Natural killer cell treated with Interleukin-12 subunit alpha and Interleukin-12 subunit beta and Interleukin-15 and Interleukin-18, amount 100 ng/mL, for 72 hours (primary cell): ENCODE results near the gene BCAS2. TPM values are rescaled to one million over a fixed set of nuclear protein-coding genes. Genes with fewer than 3 reads are reported as not detected.
"Not testable (repeated sequence)": the region's sequence is repeated elsewhere in the genome, so short reads cannot be mapped to it uniquely, and the experiment has no call there.

ENCODE experiments used
- ATAC-seq, 2 donors: fragments of 150-1000 bp; cut with Tn5 transposase in 1 of 2; sonication (Bioruptor Pico), chemical (Tn5 transposase) in 1 of 2; 2 replicates each; pipeline ENCODE4 v1.10.0; 2021
- DNase-seq: peaks from one replicate; pipeline ENCODE4 v3.0.0; 2022; ENCODE audit warnings: low spot score
- H3K27ac Mint-ChIP-seq, 2 donors: 1 replicate in 1 of 2; 2 replicates in 1 of 2; pipeline ENCODE4 v1.8.0; 2022; ENCODE audit warnings: mixed read lengths in 2 of 2, mild to moderate bottlenecking in 1 of 2, moderate library complexity in 1 of 2
- H3K27me3 Mint-ChIP-seq, 2 donors: 1 replicate in 1 of 2; 2 replicates in 1 of 2; pipeline ENCODE4 v1.8.0; 2022; ENCODE audit warnings: mixed read lengths in 2 of 2
- H3K36me3 Mint-ChIP-seq: one replicate; pipeline ENCODE4 v1.8.0; 2022; ENCODE audit warnings: mixed read lengths
- H3K4me1 Mint-ChIP-seq, 2 donors: 1 replicate in 1 of 2; 2 replicates in 1 of 2; pipeline ENCODE4 v1.8.0; 2022; ENCODE audit warnings: low read depth in 2 of 2, mixed read lengths in 2 of 2, mild to moderate bottlenecking in 1 of 2
- H3K4me3 Mint-ChIP-seq: one replicate; pipeline ENCODE4 v1.8.0; 2022; ENCODE audit warnings: mixed read lengths
- H3K9me3 Mint-ChIP-seq: 2 replicates; pipeline ENCODE4 v1.8.0; 2022; ENCODE audit warnings: mixed read lengths
- total RNA-seq, 2 donors: library from RNA; stranded (reverse); gene quantifications; one replicate each; pipeline ENCODE4 v1.2.3, GENCODE V29; 2022

BCAS2 gene
- total RNA-seq, 2 donors from 2014 or later = 34.7 to 44.2 TPM

DNA sequence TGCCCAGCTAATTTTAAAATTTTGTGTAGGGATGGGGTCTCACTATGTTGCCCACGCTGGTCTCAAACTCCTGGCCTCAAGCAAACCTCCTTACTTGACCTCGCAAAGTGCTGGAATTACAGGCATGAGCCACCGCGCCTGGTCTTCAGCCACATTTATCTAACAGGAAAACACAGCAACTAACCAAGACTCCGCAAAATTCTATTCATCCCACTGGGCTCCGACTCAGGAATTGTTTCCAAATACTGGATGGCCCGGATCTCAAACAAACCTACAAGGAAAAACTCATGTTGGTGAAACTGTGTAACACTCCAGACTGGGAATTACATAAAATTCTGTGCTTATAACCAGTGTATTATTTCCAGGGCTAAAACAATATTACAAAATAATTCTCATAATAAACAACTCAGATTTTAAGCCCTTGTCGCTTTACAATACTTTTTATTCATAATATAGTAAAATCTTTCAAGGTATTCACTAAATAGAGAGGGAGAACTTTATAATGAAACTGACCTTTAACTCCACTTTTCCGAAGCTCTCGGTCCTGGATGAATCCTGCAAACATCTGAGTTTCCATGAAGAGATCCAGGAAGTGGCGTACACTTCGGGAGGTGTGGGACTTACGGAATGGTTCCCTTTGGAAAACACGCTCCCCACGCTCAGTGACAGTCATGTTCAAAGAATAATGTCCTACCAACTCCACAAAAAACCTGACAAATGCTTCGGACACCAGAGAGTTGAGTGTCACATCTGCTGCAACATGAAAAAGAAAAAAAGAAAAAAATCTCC is 6.0 kb upstream of the BCAS2 start:
- Mint-ChIP-seq H3K4me3 (no peak overlapping the region), H3K4me1 (peaks cover 2 to 3% of the 10 kb centered on the region in 2 donors), H3K27me3 (peaks cover 12 to 17% of the 10 kb centered on the region in 2 donors), H3K36me3 (peaks cover 1% of the 10 kb centered on the region), H3K9me3 (no peaks in the 10 kb centered on the region), H3K27ac (no peak overlapping the region)
- no peak for DNase-seq
- no peak for ATAC-seq

DNA sequence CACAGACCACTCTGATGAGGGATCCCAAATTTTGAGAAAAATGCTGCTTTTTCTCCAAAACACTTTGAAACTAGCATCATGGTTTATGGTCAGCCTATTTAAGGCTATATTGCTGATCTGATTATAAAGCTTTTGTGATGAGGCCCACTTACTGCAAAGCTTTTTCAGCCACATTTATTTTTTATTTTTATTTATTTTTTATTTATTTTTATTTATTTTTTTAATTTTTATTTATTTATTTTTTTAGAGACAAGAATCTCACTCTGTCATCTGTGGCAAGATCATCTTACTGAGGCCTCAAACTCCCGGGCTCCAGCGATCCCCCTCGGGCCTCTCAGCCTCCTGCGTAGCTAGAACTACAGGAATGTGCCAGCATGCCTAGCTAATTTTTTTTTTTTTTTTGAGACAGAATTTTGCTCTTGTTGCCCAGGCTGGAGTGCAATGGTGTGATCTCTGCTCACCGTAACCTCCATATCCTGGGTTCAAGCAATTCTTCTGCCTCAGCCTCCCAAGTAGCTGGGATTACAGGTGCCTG is 5.2 kb upstream of the BCAS2 start:
- Mint-ChIP-seq H3K4me3 (no peak overlapping the region), H3K4me1 (peaks cover 9 to 11% of the 10 kb centered on the region in 2 donors), H3K27ac (no peak overlapping the region), H3K36me3 (peaks cover 4% of the 10 kb centered on the region), H3K9me3 (no peaks in the 10 kb centered on the region), H3K27me3 (peaks cover 12 to 16% of the 10 kb centered on the region in 2 donors)
- DNase-seq (no peak), ATAC-seq (no peak)

DNA sequence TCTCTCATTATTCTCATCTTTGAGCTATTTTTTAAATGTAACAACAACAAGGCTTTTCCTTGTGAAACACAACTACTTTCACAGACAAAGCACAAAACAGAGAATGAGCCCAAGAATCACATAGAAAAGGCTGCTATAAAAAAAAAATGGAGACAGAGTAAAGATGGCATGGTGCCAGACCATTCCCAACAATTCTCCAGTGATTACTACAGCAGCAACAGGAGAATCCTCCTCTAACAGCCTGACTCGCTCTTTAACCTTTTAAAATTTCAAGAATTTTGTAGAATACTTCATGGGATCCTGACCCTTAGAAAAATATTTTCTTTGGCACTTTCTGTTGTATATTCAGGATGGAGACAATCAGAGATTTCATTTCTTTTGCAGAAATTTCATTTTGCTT is 3.8 kb upstream of the BCAS2 start:
- no peak for DNase-seq
- Mint-ChIP-seq H3K27ac (no peak overlapping the region), H3K4me3 (no peak overlapping the region), H3K36me3 (peaks cover 4% of the 10 kb centered on the region), H3K9me3 (no peaks in the 10 kb centered on the region), H3K27me3 (peaks cover 12 to 16% of the 10 kb centered on the region in 2 donors), H3K4me1 (peaks cover 12 to 19% of the 10 kb centered on the region in 2 donors)
- no peak for ATAC-seq

DNA sequence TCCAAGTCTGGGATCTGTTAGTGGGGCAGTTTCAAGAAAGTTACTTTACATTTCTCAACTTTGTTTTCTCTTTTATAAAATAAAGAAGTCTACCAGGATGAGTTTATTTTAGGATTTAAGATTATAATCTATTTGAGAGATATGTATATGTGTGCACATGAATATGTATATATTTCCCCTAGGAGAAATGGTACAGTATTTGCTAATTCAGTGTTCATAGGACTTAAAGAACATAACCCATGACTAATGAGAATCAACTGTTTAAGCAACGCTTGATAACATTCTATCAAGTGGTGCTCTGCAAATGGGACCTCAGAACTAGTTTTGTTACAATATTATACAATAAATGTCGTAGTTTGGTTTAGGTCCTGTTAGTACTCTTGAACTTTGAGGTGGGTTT is 7.0 kb downstream of the BCAS2 start:
- Mint-ChIP-seq H3K4me3 (no peak overlapping the region), H3K36me3 (peaks cover 25% of the 10 kb centered on the region), H3K27me3 (no peaks in the 10 kb centered on the region), H3K9me3 (no peaks in the 10 kb centered on the region), H3K27ac (no peak overlapping the region), H3K4me1 (peaks cover 5 to 7% of the 10 kb centered on the region in 2 donors)
- DNase-seq = no peak
- ATAC-seq = no peak

DNA sequence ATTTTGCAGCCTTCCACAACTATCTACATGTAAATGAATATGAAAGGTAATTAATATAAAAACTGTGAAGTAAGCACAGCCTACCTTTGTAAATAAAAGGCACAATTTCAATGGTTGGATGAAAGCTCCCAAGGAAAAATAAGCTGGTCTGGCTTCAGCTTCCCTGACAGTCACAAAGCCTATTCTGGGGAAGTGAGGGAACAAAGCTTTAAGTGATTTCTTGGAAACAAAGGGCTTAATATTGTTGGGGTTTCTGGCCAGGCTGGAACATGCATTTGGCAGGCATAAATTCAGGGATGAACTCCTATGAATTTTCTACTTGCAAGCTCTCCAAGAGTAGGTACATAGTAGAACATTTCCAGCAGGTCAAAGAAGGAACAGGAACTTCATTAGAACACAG is 17.3 kb downstream of the BCAS2 start:
- H3K36me3 Mint-ChIP-seq = peaks cover 27% of the 10 kb centered on the region
- H3K27me3 Mint-ChIP-seq = no peaks in the 10 kb centered on the region
- no peak overlapping the region for H3K4me3 Mint-ChIP-seq
- no peaks in the 10 kb centered on the region for H3K9me3 Mint-ChIP-seq
- H3K27ac Mint-ChIP-seq = no peak overlapping the region
- ATAC-seq (no peak), DNase-seq (no peak)
- no peaks in the 10 kb centered on the region for H3K4me1 Mint-ChIP-seq

DNA sequence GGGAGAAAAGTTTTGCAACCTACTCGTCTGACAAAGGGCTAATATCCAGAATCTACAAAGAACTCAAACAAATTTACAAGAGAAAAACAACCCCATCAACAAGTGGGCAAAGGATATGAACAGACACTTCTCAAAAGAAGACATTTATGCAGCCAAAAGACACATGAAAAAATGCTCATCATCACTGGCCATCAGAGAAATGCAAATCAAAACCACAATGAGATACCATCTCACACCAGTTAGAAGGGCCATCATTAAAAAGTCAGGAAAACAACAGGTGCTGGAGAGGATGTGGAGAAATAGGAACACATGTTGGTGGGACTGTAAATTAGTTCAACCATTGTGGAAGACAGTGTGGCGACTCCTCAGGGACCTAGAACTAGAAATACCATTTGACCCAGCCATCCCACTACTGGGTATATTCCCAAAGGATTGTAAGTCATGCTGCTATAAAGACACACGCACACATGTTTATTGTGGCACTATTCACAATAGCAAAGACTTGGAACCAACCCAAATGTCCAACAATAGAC is 18.4 kb downstream of the BCAS2 start:
- H3K36me3 Mint-ChIP-seq = peaks cover 21% of the 10 kb centered on the region

DNA sequence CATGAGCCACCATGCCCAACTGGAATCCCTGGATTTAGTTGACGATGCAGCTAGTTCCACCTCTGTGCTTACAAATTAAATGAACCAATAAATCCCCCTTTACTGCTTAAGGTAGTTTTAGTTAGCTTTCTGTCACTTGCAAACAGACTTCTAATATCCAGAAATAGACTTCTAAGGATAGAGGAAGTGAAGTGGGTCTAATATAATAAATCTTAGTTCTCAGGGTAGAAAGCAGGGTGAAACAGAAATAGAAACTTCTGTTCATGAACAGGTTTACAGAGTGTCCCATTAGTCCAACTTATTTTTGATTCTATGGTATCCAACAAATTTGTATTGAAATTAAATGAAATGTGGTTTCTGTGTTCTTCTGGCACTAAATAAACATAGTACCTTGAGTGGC is 20.1 kb downstream of the BCAS2 start:
- ATAC-seq (no peak), DNase-seq (no peak)
- Mint-ChIP-seq H3K4me1 (no peaks in the 10 kb centered on the region), H3K36me3 (peaks cover 17% of the 10 kb centered on the region), H3K4me3 (no peak overlapping the region), H3K27me3 (no peaks in the 10 kb centered on the region), H3K9me3 (no peaks in the 10 kb centered on the region), H3K27ac (no peak overlapping the region)

More for the DNA sequence above, 18.4 kb downstream of the BCAS2 start:
- H3K4me3 Mint-ChIP-seq, H3K27me3 Mint-ChIP-seq, H3K4me1 Mint-ChIP-seq, DNase-seq, ATAC-seq, H3K9me3 Mint-ChIP-seq, H3K27ac Mint-ChIP-seq: not testable (repeated sequence)

DNA sequence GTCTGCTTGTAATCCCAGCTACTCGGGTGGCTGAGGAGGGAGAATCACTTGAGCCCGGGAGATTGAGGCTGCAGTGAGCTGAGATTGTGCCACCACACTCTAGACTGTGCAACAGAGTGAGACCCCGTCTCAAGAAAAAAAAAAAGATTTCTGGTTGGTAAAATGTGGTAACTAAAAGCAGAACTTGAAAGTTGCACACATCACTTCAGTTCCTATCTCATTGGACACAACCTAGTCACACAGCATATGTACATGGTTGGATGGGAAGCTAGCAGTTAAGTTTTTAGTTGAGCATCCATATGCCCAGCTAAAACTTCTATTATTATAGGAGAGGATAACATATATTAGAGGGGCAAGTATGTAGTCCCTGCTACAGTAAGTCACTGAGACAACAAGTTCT is 22.1 kb downstream of the BCAS2 start:
- H3K27ac Mint-ChIP-seq = no peak overlapping the region
- ATAC-seq = no peak
- no peak overlapping the region for H3K4me3 Mint-ChIP-seq
- no peaks in the 10 kb centered on the region for H3K36me3 Mint-ChIP-seq
- H3K27me3 Mint-ChIP-seq = no peaks in the 10 kb centered on the region
- no peak for DNase-seq
- H3K9me3 Mint-ChIP-seq = no peaks in the 10 kb centered on the region
- H3K4me1 Mint-ChIP-seq = no peaks in the 10 kb centered on the region

DNA sequence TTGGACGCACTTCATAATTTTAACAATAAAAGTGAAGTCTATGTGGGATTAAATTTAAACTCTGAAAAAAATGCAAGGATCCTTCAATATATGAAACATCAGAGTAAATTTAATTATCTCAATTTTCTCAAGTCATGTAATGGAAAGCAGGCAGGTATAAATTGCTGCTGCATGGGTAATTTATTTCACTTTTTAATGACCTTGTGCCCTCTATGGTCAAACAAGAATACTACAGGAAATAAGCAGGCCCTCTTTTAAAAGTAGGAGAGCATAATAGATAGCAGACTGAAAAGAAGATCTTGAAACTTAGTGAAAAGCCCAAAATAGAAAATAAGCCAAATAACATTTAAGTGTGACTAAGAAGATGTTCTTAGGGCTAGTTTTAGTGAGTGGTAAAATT is 22.9 kb downstream of the BCAS2 start:
- DNase-seq (no peak), ATAC-seq (no peak)
- no peaks in the 10 kb centered on the region for H3K9me3 Mint-ChIP-seq
- H3K36me3 Mint-ChIP-seq = no peaks in the 10 kb centered on the region
- no peaks in the 10 kb centered on the region for H3K27me3 Mint-ChIP-seq
- no peak overlapping the region for H3K27ac Mint-ChIP-seq
- H3K4me1 Mint-ChIP-seq = no peaks in the 10 kb centered on the region
- no peak overlapping the region for H3K4me3 Mint-ChIP-seq

DNA sequence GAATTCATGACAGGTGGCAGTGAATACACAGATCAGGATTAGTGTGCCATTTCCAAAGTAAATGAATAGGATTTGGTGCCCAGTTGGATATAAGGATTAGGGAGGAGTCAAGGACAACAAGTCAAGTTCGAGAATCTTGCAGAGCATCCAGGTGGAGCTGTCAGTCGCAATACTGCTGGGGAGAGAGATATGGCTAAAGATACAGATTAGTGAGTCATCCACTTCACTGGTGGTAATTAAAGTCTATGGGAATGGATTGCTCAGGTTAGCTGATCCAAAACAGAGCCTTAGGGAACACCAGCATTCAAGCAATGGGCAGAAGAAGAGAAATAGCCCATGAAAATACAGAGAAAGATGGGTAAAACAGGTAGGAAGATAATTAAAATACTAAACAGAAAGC is 26.8 kb downstream of the BCAS2 start:
- no peaks in the 10 kb centered on the region for H3K4me1 Mint-ChIP-seq
- DNase-seq (no peak), ATAC-seq (no peak)
- no peak overlapping the region for H3K4me3 Mint-ChIP-seq
- no peaks in the 10 kb centered on the region for H3K9me3 Mint-ChIP-seq
- peaks cover 0 to 2% of the 10 kb centered on the region in 2 donors for H3K27me3 Mint-ChIP-seq
- H3K36me3 Mint-ChIP-seq = no peaks in the 10 kb centered on the region
- H3K27ac Mint-ChIP-seq = no peak overlapping the region

DNA sequence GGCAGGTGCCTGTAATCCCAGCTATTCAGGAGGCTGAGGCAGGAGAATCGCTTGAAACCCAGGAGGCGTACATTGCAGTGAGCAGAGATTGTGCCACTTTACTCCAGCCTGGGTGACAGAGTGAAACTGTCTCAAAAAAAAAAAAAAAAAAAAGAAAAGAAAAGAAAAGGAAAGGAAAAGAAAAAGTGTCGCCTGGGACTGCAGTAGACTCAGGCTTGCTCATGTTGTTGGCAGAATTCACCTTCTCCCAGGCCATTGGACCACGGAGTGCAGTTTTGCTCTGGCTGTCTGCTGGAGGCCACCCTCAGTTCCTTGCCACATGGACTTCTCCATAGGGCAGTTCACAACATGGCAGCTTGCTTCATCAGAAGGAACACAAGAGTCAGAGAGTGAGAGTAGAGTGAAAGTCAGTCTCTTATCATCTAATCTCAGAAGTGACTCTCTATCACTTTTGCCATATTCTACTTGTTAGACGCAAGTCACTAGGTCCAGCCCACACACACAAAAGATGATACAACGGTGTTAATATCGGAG is 29.2 kb downstream of the BCAS2 start:
- DNase-seq = no peak

DNA sequence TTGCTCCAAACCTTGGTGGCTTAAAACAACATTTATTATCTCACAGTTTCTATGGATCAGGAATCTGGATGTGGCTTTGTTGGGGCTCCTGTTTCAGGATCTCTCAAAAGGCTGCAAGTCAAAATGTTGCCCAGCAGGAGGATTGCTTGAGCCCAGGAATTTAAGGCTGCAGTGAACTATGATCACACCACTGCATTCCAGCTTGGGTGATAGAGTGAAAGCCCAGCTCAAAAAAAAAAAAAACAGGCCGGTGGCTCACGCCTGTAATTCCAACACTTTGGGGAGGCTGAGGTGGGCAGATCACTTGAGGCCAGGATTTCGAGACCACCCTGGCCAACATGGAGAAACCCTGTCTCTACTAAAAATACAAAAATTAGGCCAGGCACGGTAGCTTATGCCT is 30.0 kb downstream of the BCAS2 start:
- ATAC-seq (no peak), DNase-seq (no peak)
- Mint-ChIP-seq H3K4me3 (no peak overlapping the region), H3K27ac (no peak overlapping the region), H3K4me1 (no peaks in the 10 kb centered on the region), H3K9me3 (no peaks in the 10 kb centered on the region), H3K36me3 (no peaks in the 10 kb centered on the region), H3K27me3 (peaks cover 0 to 5% of the 10 kb centered on the region in 2 donors)

More for the DNA sequence above, 29.2 kb downstream of the BCAS2 start:
- Mint-ChIP-seq H3K27ac (no peak overlapping the region), H3K27me3 (peaks cover 0 to 5% of the 10 kb centered on the region in 2 donors), H3K4me1 (no peaks in the 10 kb centered on the region), H3K9me3 (no peaks in the 10 kb centered on the region), H3K36me3 (no peaks in the 10 kb centered on the region), H3K4me3 (no peak overlapping the region)
- no peak for ATAC-seq

DNA sequence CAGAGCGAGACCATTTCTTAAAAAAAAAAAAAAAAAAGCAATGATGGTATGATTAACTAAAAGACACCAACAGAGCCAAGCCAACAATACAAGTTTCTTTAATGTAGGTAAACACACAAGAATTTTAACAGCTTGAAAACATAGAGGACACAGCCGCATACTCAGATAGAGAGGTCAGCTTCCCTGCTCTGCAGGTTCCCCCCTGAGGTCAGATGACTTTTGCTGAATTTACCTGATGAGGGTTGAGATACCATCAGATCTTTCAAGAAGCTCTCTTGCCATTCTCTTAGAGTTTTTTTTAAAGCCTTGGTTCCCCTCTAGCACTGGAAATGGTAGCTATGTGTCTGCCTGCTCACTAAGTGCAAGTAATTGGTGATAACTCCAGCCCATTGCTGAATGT is 31.1 kb downstream of the BCAS2 start:
- Mint-ChIP-seq H3K9me3 (no peaks in the 10 kb centered on the region), H3K4me3 (no peak overlapping the region), H3K4me1 (no peaks in the 10 kb centered on the region), H3K36me3 (no peaks in the 10 kb centered on the region), H3K27me3 (peaks cover 0 to 5% of the 10 kb centered on the region in 2 donors), H3K27ac (no peak overlapping the region)
- DNase-seq (no peak), ATAC-seq (no peak)

DNA sequence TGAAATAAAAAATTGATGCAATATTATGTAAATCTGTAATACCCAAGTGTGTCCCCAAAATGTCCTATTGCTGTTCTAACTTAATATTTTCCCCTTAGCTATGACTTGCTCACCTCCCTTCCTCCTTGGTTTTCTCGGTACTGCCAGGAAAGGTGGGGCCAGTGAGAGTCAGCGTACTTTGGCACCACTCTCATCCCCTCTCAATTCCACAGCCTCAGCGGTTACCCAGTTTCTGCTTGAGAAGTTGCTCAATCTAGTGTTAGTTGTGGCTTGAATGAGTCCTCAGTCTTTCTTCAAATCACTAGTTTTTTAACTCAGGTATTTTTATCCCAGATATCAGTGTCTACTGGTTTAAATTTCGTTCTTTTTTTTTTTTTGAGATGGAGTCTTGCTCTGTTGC is 32.3 kb downstream of the BCAS2 start:
- no peaks in the 10 kb centered on the region for H3K4me1 Mint-ChIP-seq
- no peak overlapping the region for H3K27ac Mint-ChIP-seq
- ATAC-seq = no peak
- no peaks in the 10 kb centered on the region for H3K36me3 Mint-ChIP-seq
- DNase-seq = no peak
- H3K27me3 Mint-ChIP-seq = peaks cover 7% of the 10 kb centered on the region in 2 donors
- H3K9me3 Mint-ChIP-seq = no peaks in the 10 kb centered on the region
- H3K4me3 Mint-ChIP-seq = no peak overlapping the region
